ENCODE results near the gene RAB27B. TPM values are rescaled to one million over a fixed set of nuclear protein-coding genes. Genes with fewer than 3 reads are reported as not detected.

RAB27B gene
- total RNA-seq, 1 donor from 2014 or later: 5.0 TPM

DNA sequence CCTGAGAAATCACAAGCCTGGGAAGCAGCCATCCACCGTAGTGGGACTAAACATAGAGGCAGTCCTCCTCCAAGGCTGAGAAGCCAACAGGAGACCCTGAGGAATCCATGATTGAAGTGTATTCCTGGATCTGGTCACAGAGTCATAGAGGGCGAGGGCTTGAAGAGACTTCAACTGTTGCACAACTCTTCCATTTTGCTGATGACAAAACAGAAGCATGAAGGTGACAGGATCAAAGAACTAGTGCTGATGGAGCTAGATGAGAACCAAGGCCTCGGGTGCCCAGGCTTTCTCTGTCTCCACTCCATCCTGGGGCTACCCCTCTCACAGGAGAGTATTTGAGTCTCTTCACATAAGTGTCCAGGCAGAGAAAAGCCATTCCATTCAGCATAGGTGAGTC is 30.1 kb upstream of the RAB27B start:
- H2AFZ ChIP-seq (replicated peaks): no peak overlapping the region
- no peak overlapping the region for H3K4me3 Mint-ChIP-seq

DNA sequence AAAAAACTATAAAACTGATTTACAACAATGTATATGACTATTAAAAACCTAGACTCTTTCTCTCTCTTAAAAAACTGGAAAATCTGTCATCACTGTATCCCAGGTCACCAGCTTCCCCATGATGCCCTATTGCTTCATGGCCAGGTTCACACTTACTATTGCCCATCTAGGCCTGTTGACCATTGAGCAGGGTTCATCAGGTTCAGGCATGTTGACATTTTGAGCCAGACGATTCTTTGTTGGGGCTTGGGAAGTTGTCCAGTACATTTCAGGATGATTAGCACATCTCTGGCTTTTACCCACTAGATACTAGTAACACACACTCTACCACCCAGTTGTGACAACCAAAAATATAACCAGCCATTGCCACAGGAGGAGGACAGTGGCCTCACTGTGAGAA is 26.9 kb upstream of the RAB27B start:
- no peaks in the 10 kb centered on the region for H3F3A ChIP-seq (ENCODE audit: low read depth)
- no peaks in the 10 kb centered on the region for H3K4me1 ChIP-seq
- H3K27me3 ChIP-seq: no peaks in the 10 kb centered on the region
- Mint-ChIP-seq H3K27ac (no peak overlapping the region), H3K4me3 (no peak overlapping the region), H3K4me1 (no peaks in the 10 kb centered on the region), H3K36me3 (no peaks in the 10 kb centered on the region), H3K9me3 (no peaks in the 10 kb centered on the region), H3K27me3 (ENCODE audit: insufficient read depth, low read depth) (no peaks in the 10 kb centered on the region)
- H3K9me3 ChIP-seq (ENCODE audit: low read depth): no peaks in the 10 kb centered on the region
- no peak overlapping the region for H3K9ac ChIP-seq
- no peak overlapping the region for H3K4me3 ChIP-seq
- DNase-seq (ENCODE audit: low spot score): no peak
- no peaks in the 10 kb centered on the region for H3K79me2 ChIP-seq (ENCODE audit: low read depth)
- no peaks in the 10 kb centered on the region for H3K36me3 ChIP-seq
- TF ChIP-seq EZH2 (IDR thresholded peaks at IDR 0.05) (no peak), EZH2phosphoT487 (IDR thresholded peaks at IDR 0.05) (no peak)
- TF ChIP-seq, protein P1, sequence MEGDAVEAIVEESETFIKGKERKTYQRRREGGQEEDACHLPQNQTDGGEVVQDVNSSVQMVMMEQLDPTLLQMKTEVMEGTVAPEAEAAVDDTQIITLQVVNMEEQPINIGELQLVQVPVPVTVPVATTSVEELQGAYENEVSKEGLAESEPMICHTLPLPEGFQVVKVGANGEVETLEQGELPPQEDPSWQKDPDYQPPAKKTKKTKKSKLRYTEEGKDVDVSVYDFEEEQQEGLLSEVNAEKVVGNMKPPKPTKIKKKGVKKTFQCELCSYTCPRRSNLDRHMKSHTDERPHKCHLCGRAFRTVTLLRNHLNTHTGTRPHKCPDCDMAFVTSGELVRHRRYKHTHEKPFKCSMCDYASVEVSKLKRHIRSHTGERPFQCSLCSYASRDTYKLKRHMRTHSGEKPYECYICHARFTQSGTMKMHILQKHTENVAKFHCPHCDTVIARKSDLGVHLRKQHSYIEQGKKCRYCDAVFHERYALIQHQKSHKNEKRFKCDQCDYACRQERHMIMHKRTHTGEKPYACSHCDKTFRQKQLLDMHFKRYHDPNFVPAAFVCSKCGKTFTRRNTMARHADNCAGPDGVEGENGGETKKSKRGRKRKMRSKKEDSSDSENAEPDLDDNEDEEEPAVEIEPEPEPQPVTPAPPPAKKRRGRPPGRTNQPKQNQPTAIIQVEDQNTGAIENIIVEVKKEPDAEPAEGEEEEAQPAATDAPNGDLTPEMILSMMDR (IDR thresholded peaks at IDR 0.05): no peak
- H3K4me2 ChIP-seq: no peak overlapping the region
- H2AFZ ChIP-seq (replicated peaks): no peak overlapping the region
- no peaks in the 10 kb centered on the region for H4K20me1 ChIP-seq (ENCODE audit: low read depth)
- H3K27ac ChIP-seq: no peak overlapping the region

More for the DNA sequence above, 30.1 kb upstream of the RAB27B start:
- TF ChIP-seq EZH2phosphoT487 (IDR thresholded peaks at IDR 0.05): no peak
- TF ChIP-seq EZH2 (IDR thresholded peaks at IDR 0.05): no peak
- H3K79me2 ChIP-seq (ENCODE audit: low read depth): no peaks in the 10 kb centered on the region
- H3K27ac ChIP-seq: no peak overlapping the region
- H3K9me3 ChIP-seq (ENCODE audit: low read depth): no peaks in the 10 kb centered on the region
- no peaks in the 10 kb centered on the region for H3K4me1 ChIP-seq
- no peak overlapping the region for H3K4me2 ChIP-seq
- H3K36me3 ChIP-seq: no peaks in the 10 kb centered on the region
- no peaks in the 10 kb centered on the region for H3K27me3 ChIP-seq
- H3K9me3 Mint-ChIP-seq: no peaks in the 10 kb centered on the region
- H3K4me3 ChIP-seq: no peak overlapping the region
- no peak overlapping the region for H3K9ac ChIP-seq
- H3K27me3 Mint-ChIP-seq (ENCODE audit: insufficient read depth, low read depth): no peaks in the 10 kb centered on the region
- no peaks in the 10 kb centered on the region for H4K20me1 ChIP-seq (ENCODE audit: low read depth)
- no peaks in the 10 kb centered on the region for H3K4me1 Mint-ChIP-seq
- no peak overlapping the region for H3K27ac Mint-ChIP-seq
- H3F3A ChIP-seq (ENCODE audit: low read depth): no peaks in the 10 kb centered on the region
- no peak for DNase-seq (ENCODE audit: low spot score)
- H3K36me3 Mint-ChIP-seq: no peaks in the 10 kb centered on the region

DNA sequence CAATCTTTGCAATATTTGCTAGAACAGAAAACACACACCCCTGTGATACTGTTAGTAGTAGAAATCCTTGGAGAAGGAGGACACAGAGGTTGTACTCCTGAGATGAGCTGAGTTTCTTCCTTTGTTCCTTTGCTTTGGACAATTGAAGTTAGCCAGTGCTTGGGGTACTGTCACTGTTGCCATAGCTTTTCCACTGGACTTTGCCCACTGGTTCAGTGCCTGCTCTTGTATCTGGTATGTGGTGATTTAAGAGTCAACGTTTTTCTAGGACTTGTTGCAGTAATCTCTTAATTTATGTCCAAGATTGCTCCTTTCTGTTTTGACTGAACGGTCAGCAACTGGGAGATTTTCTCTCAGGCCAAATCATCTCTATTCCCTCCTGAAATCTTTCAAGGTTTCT is 26.1 kb upstream of the RAB27B start:
- Mint-ChIP-seq H3K36me3 (no peaks in the 10 kb centered on the region), H3K27me3 (ENCODE audit: insufficient read depth, low read depth) (no peaks in the 10 kb centered on the region)

More for the DNA sequence above, 26.1 kb upstream of the RAB27B start:
- no peaks in the 10 kb centered on the region for H4K20me1 ChIP-seq (ENCODE audit: low read depth)
- no peak for DNase-seq (ENCODE audit: low spot score)
- no peaks in the 10 kb centered on the region for H3K27me3 ChIP-seq
- H3K4me1 ChIP-seq: no peaks in the 10 kb centered on the region
- TF ChIP-seq, protein P1 (IDR thresholded peaks at IDR 0.05): no peak
- TF ChIP-seq EZH2 (IDR thresholded peaks at IDR 0.05) (no peak), EZH2phosphoT487 (IDR thresholded peaks at IDR 0.05) (no peak)
- no peaks in the 10 kb centered on the region for H3K36me3 ChIP-seq
- H3K4me3 Mint-ChIP-seq: no peak overlapping the region
- no peaks in the 10 kb centered on the region for H3K79me2 ChIP-seq (ENCODE audit: low read depth)
- H3K9me3 Mint-ChIP-seq: no peaks in the 10 kb centered on the region
- no peak overlapping the region for H3K27ac ChIP-seq
- H3K4me1 Mint-ChIP-seq: no peaks in the 10 kb centered on the region
- H3K27ac Mint-ChIP-seq: no peak overlapping the region
- no peak overlapping the region for H3K4me3 ChIP-seq
- H3K4me2 ChIP-seq: no peak overlapping the region
- H3F3A ChIP-seq (ENCODE audit: low read depth): no peaks in the 10 kb centered on the region
- H2AFZ ChIP-seq (replicated peaks): no peak overlapping the region
- H3K9me3 ChIP-seq (ENCODE audit: low read depth): no peaks in the 10 kb centered on the region
- H3K9ac ChIP-seq: no peak overlapping the region
